A549 (cell line): ENCODE data around the gene POLR3H.

ENCODE experiments used
- EP300 ChIP-seq, 2 experiments: fragments of >200 bp; sonication (Bioruptor Twin); formaldehyde crosslinking; IDR thresholded peaks; 2 replicates in 1 of 2; 3 replicates in 1 of 2; pipeline ENCODE4 v1.6.1; 2016 to 2017
- FOSL2 ChIP-seq, 2 experiments: fragments of 450-650 bp in 1 of 2; fragments of >200 bp in 1 of 2; sonication (Bioruptor Twin) in 1 of 2; formaldehyde crosslinking; IDR thresholded peaks; 2 replicates each; pipeline versions ENCODE4 v1.5.0 to v1.6.1; 2016 to 2020; ENCODE audit warnings: mild to moderate bottlenecking in 1 of 2, moderate library complexity in 1 of 2
- HDAC2 ChIP-seq: fragments of 200-600 bp; sonication (generic); IDR thresholded peaks from 2 replicates; pipeline ENCODE4 v1.6.1; 2016
- POLR2AphosphoS2 ChIP-seq: conservative IDR thresholded peaks from 2 replicates; pipeline ENCODE4 v1.6.1; 2012; ENCODE audit warnings: low read length, improper control_type of control experiment, inconsistent platforms
- TF ChIP-seq, protein P1 (sequence below): fragments of >200 bp; sonication (Bioruptor Twin); formaldehyde crosslinking; IDR thresholded peaks from 3 replicates; pipeline ENCODE4 v1.5.1; 2016
- TF ChIP-seq, protein P2 (sequence below): fragments of 200-600 bp; sonication (generic); IDR thresholded peaks from 2 replicates; pipeline ENCODE4 v1.6.1; 2016; ENCODE audit warnings: antibody characterized with exemption, mild to moderate bottlenecking, moderate library complexity
- TF ChIP-seq, protein P3 (sequence below): fragments of 250-450 bp; sonication (Bioruptor Pico); IDR thresholded peaks from 2 replicates; pipeline ENCODE4 v1.5.0; 2021; ENCODE audit warnings: mild to moderate bottlenecking, moderate library complexity, borderline replicate concordance
- TF ChIP-seq, protein P4 (sequence below): IDR thresholded peaks from 2 replicates; pipeline ENCODE4 v1.6.1; 2012

DNA sequence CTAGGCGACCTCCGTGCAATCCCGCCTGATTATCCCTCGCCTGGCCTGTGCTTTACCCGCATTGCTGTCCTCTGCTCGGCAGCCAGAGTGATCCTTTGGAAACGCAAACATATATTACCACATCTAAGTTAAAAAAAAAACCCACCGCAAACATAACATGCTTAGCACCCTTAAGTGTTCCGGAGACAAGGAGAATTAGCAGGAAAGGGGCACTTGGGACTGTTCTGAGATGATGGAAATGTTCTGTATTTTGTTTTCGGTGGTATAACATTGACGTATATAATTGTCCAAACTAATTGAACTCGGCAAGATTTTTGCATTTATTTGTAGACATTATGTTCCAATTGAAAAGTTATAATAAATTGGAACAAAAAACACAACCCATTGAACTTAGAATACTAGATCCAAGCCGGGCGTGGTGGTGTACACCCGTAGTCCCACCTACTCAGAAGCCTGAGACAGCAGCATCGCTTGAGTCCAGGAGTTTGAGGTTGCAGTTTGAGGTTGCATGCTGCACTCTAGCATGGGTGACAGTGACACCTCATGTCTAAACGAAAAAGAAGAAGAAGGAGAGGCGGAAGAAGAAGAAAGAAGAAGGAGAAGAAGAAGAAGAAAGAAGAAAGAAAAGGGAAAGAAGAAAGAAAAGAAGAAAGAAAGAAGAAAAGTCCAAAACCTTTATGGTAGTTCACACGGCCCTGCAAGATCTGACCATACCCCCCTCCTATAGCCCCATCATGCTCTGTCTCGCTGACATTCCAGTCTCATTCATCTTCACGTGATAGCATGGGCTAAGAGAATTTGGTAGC is 604 bp upstream of the POLR3H start:
- TF ChIP-seq, protein P1, sequence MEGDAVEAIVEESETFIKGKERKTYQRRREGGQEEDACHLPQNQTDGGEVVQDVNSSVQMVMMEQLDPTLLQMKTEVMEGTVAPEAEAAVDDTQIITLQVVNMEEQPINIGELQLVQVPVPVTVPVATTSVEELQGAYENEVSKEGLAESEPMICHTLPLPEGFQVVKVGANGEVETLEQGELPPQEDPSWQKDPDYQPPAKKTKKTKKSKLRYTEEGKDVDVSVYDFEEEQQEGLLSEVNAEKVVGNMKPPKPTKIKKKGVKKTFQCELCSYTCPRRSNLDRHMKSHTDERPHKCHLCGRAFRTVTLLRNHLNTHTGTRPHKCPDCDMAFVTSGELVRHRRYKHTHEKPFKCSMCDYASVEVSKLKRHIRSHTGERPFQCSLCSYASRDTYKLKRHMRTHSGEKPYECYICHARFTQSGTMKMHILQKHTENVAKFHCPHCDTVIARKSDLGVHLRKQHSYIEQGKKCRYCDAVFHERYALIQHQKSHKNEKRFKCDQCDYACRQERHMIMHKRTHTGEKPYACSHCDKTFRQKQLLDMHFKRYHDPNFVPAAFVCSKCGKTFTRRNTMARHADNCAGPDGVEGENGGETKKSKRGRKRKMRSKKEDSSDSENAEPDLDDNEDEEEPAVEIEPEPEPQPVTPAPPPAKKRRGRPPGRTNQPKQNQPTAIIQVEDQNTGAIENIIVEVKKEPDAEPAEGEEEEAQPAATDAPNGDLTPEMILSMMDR: no peak
- TF ChIP-seq, protein P2, sequence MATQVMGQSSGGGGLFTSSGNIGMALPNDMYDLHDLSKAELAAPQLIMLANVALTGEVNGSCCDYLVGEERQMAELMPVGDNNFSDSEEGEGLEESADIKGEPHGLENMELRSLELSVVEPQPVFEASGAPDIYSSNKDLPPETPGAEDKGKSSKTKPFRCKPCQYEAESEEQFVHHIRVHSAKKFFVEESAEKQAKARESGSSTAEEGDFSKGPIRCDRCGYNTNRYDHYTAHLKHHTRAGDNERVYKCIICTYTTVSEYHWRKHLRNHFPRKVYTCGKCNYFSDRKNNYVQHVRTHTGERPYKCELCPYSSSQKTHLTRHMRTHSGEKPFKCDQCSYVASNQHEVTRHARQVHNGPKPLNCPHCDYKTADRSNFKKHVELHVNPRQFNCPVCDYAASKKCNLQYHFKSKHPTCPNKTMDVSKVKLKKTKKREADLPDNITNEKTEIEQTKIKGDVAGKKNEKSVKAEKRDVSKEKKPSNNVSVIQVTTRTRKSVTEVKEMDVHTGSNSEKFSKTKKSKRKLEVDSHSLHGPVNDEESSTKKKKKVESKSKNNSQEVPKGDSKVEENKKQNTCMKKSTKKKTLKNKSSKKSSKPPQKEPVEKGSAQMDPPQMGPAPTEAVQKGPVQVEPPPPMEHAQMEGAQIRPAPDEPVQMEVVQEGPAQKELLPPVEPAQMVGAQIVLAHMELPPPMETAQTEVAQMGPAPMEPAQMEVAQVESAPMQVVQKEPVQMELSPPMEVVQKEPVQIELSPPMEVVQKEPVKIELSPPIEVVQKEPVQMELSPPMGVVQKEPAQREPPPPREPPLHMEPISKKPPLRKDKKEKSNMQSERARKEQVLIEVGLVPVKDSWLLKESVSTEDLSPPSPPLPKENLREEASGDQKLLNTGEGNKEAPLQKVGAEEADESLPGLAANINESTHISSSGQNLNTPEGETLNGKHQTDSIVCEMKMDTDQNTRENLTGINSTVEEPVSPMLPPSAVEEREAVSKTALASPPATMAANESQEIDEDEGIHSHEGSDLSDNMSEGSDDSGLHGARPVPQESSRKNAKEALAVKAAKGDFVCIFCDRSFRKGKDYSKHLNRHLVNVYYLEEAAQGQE: no peak
- TF ChIP-seq, protein P3, sequence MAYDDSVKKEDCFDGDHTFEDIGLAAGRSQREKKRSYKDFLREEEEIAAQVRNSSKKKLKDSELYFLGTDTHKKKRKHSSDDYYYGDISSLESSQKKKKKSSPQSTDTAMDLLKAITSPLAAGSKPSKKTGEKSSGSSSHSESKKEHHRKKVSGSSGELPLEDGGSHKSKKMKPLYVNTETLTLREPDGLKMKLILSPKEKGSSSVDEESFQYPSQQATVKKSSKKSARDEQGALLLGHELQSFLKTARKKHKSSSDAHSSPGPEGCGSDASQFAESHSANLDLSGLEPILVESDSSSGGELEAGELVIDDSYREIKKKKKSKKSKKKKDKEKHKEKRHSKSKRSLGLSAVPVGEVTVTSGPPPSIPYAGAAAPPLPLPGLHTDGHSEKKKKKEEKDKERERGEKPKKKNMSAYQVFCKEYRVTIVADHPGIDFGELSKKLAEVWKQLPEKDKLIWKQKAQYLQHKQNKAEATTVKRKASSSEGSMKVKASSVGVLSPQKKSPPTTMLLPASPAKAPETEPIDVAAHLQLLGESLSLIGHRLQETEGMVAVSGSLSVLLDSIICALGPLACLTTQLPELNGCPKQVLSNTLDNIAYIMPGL (CRISPR knock-in tag): no peak
- TF ChIP-seq POLR2AphosphoS2 (no peak), HDAC2 (no peak), EP300 (IDR thresholded peaks at IDR 0.05) (no peak), FOSL2 (IDR thresholded peaks at IDR 0.05) (no peak), FOSL2 (CRISPR knock-in tag; IDR thresholded peaks at IDR 0.05) (no peak)
- TF ChIP-seq, protein P4, sequence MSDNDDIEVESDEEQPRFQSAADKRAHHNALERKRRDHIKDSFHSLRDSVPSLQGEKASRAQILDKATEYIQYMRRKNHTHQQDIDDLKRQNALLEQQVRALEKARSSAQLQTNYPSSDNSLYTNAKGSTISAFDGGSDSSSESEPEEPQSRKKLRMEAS: no peak
